K562 (cell line): ENCODE measurements around the gene IDS. TPM values are rescaled to one million over a fixed set of nuclear protein-coding genes. Genes with fewer than 3 reads are reported as not detected.

Experiments used
- CSDE1 ChIP-seq, 2 experiments: fragments of 450-650 bp; IDR thresholded peaks; 2 replicates each; pipeline ENCODE4 v1.6.1; 2016; ENCODE audit warnings: mild to moderate bottlenecking in 1 of 2
- E2F5 ChIP-seq: sonication (generic); formaldehyde crosslinking; IDR thresholded peaks from 2 replicates; pipeline ENCODE4 v1.8.0; 2022; ENCODE audit warnings: mild to moderate bottlenecking, missing genetic modification reagents
- ETV5 ChIP-seq: sonication (generic); formaldehyde crosslinking; IDR thresholded peaks from 2 replicates; pipeline ENCODE4 v1.4.0; 2020; ENCODE audit warnings: low read depth, mild to moderate bottlenecking, missing genetic modification reagents
- FOXK2 ChIP-seq, 2 experiments: fragments of 450-650 bp; IDR thresholded peaks in 1 of 2; conservative IDR thresholded peaks in 1 of 2; 2 replicates each; pipeline ENCODE4 v1.6.1; 2016; ENCODE audit warnings: low read depth in 2 of 2, mild to moderate bottlenecking in 1 of 2
- HMG20A ChIP-seq: fragments of 450-650 bp; formaldehyde crosslinking; conservative IDR thresholded peaks from 2 replicates; pipeline ENCODE4 v1.4.0; 2020; ENCODE audit warnings: mild to moderate bottlenecking, mixed read lengths
- KDM4B ChIP-seq, 2 experiments: fragments of 450-650 bp in 1 of 2; sonication (generic) in 1 of 2; IDR thresholded peaks; 2 replicates each; pipeline ENCODE4 v1.6.1; 2016 to 2017; ENCODE audit warnings: borderline replicate concordance in 2 of 2, antibody characterized with exemption in 1 of 2, low read depth in 1 of 2, mild to moderate bottlenecking in 1 of 2
- KLF16 ChIP-seq: IDR thresholded peaks from 2 replicates; pipeline ENCODE4 v1.6.1; 2016; ENCODE audit warnings: antibody characterized with exemption
- MCM3 ChIP-seq: fragments of 450-650 bp; IDR thresholded peaks from 2 replicates; pipeline ENCODE4 v1.6.1; 2016
- MEIS2 ChIP-seq: fragments of 450-650 bp; IDR thresholded peaks from 2 replicates; pipeline ENCODE4 v1.6.1; 2014; ENCODE audit warnings: mild to moderate bottlenecking; ENCODE audit not compliant: partially characterized antibody
- MTA3 ChIP-seq: fragments of 450-650 bp; formaldehyde crosslinking; IDR thresholded peaks from 2 replicates; pipeline ENCODE4 v1.6.1; 2017; ENCODE audit warnings: mild to moderate bottlenecking, borderline replicate concordance
- MYNN ChIP-seq, 2 experiments: sonication (generic); formaldehyde crosslinking in 1 of 2; IDR thresholded peaks; 2 replicates each; pipeline versions ENCODE4 v1.5.0 to v1.6.1; 2016 to 2020; ENCODE audit warnings: antibody characterized with exemption in 1 of 2, missing genetic modification reagents in 1 of 2
- NR3C1 ChIP-seq: sonication (generic); formaldehyde crosslinking; IDR thresholded peaks from 2 replicates; pipeline ENCODE4 v1.8.1; 2022; ENCODE audit warnings: missing genetic modification reagents
- POLR2B ChIP-seq: fragments of 450-650 bp; IDR thresholded peaks from 2 replicates; pipeline ENCODE4 v1.6.1; 2018; ENCODE audit warnings: low read depth; ENCODE audit not compliant: partially characterized antibody
- RBFOX2 ChIP-seq: fragments of 200-400 bp; formaldehyde crosslinking; IDR thresholded peaks from 2 replicates; pipeline ENCODE4 v1.6.1; 2017; ENCODE audit warnings: low read depth, mild to moderate bottlenecking, low read length, moderate library complexity
- SMAD2 ChIP-seq: fragments of 150-350 bp; IDR thresholded peaks from 2 replicates; pipeline ENCODE4 v1.6.1; 2014; ENCODE audit warnings: low read depth, mild to moderate bottlenecking, low read length
- SMARCA5 ChIP-seq: fragments of 450-650 bp; IDR thresholded peaks from 2 replicates; pipeline ENCODE4 v1.6.1; 2016
- SRSF1 ChIP-seq: fragments of 200-400 bp; formaldehyde crosslinking; IDR thresholded peaks from 2 replicates; pipeline ENCODE4 v1.6.1; 2017; ENCODE audit warnings: mild to moderate bottlenecking, low read depth, low read length, moderate library complexity
- STAT6 ChIP-seq: sonication (generic); formaldehyde crosslinking; IDR thresholded peaks from 2 replicates; pipeline ENCODE4 v1.8.1; 2023; ENCODE audit warnings: mild to moderate bottlenecking, missing genetic modification reagents
- ZNF146 ChIP-seq: IDR thresholded peaks from one replicate; pipeline ENCODE4 v1.6.1; 2018; ENCODE audit warnings: missing compliant biosample characterization; ENCODE audit not compliant: unreplicated experiment
- ZNF436 ChIP-seq: fragments of 250-450, 450-650 bp; sonication (Bioruptor Pico); formaldehyde crosslinking; IDR thresholded peaks from 2 replicates; pipeline ENCODE4 v1.7.0; 2020; ENCODE audit warnings: mild to moderate bottlenecking
- polyA plus RNA-seq, 8 experiments: library from polyadenylated mRNA; depleted of rRNA in 4 of 8; stranded (reverse) in 5 of 8; unstranded in 3 of 8; fragments of >200 nt; fragmentation: Nextera tagmentation in 2 of 8; fragmentation: Illumina TruSeq in 1 of 8; extraction: Ambion mirVana in 2 of 8; extraction: Trizol in 1 of 8; gene quantifications; 2 replicates each; pipeline versions ENCODE4 v1.2.1 to v1.2.3, GENCODE V29; 2011 to 2014; ENCODE audit warnings: inconsistent platforms in 1 of 8, missing spikeins in 1 of 8
- total RNA-seq, 7 experiments: library from RNA; depleted of rRNA in 6 of 7; stranded (reverse); fragments of >200 nt in 6 of 7; fragmentation: Illumina TruSeq in 2 of 7; extraction: Trizol in 2 of 7; gene quantifications; 2 replicates each; pipeline versions ENCODE4 v1.2.1 to v1.2.3, GENCODE V29; 2011 to 2021; ENCODE audit warnings: low replicate concordance in 1 of 7
- TF ChIP-seq, protein P1 (sequence below): fragments of 450-650 bp; formaldehyde crosslinking; IDR thresholded peaks from 2 replicates; pipeline ENCODE4 v1.4.0; 2022; ENCODE audit warnings: missing genetic modification characterization
- TF ChIP-seq, protein P2 (sequence below), 2 experiments: fragments of 450-650 bp; conservative IDR thresholded peaks; 2 replicates each; pipeline ENCODE4 v1.6.1; 2017; ENCODE audit warnings: mild to moderate bottlenecking in 2 of 2, moderate library complexity in 2 of 2

Gene IDS
- total and polyA plus RNA-seq, 9 of the 15 experiments (the other 6 are each of a cell fraction or from before 2014, with no cell fraction given): 2.0 to 18.6 (median 8.6) TPM

DNA sequence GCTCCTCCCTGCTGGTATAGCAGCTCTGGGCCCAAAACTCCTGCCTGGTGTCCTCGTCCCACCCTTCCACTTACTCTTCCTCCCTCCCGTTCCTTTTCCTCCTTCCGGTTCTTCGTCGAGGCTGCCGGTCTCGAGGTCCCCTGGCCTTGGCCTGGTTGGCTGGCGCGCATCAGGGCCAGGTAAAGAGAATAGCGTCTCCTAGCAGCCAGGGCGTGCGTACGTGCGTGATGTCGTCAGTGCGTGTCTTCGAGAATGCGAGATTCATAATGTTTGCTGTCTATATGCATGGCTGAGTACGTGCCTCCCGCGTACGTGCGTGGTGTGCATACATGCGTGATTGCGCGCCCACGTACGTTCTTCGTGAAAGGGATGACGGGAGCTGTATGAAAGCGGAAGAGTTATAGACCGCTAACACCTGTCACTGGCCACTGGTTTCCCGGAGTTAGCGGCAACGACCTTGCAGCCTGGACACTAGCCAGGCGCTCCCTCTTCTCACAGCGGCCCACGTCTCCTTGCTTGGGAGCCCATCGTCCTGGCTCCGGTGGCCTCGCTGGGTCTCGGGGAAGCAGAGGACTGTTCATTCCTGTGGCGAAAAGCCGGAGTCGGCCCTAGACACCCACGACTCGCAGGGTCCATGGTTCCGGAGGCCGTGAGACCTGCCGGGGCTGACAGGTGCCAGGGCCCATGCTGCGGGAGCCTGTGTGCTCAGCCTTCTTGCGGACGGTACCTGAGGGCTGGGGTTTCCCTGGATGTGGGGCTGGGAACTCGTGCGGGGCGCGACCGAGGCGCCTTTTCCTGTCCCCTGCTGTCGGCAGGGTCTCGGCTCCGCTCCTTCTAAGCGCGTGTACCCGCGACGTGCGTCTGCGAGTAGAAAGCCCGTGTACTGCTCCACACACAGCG is 35.8 kb upstream of the IDS start, which contains the start of gene EOLA1 (continued):
- peak in 1 of 2 experiments; percentile 64; a peak in 2 of 4 replicates for TF ChIP-seq FOXK2 (conservative IDR thresholded peaks at IDR 0.05 in 1 of 2, IDR thresholded peaks at IDR 0.05 in 1 of 2; ENCODE audit: low read depth in 2 of 2)
- TF ChIP-seq SRSF1: no peak
- TF ChIP-seq, protein P1, sequence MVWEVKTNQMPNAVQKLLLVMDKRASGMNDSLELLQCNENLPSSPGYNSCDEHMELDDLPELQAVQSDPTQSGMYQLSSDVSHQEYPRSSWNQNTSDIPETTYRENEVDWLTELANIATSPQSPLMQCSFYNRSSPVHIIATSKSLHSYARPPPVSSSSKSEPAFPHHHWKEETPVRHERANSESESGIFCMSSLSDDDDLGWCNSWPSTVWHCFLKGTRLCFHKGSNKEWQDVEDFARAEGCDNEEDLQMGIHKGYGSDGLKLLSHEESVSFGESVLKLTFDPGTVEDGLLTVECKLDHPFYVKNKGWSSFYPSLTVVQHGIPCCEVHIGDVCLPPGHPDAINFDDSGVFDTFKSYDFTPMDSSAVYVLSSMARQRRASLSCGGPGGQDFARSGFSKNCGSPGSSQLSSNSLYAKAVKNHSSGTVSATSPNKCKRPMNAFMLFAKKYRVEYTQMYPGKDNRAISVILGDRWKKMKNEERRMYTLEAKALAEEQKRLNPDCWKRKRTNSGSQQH (CRISPR knock-in tag): no peak
- TF ChIP-seq POLR2B: peak; percentile 44
- TF ChIP-seq KLF16: no peak
- peak; percentile 77 for TF ChIP-seq RBFOX2
- TF ChIP-seq, protein P2, sequence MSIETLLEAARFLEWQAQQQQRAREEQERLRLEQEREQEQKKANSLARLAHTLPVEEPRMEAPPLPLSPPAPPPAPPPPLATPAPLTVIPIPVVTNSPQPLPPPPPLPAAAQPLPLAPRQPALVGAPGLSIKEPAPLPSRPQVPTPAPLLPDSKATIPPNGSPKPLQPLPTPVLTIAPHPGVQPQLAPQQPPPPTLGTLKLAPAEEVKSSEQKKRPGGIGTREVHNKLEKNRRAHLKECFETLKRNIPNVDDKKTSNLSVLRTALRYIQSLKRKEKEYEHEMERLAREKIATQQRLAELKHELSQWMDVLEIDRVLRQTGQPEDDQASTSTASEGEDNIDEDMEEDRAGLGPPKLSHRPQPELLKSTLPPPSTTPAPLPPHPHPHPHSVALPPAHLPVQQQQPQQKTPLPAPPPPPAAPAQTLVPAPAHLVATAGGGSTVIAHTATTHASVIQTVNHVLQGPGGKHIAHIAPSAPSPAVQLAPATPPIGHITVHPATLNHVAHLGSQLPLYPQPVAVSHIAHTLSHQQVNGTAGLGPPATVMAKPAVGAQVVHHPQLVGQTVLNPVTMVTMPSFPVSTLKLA (conservative IDR thresholded peaks at IDR 0.05): peak; percentile 59 to 81; a peak in 3 of 4 replicates
- TF ChIP-seq ZNF146 (CRISPR knock-in tag): no peak
- TF ChIP-seq NR3C1 (CRISPR knock-in tag): no peak
- TF ChIP-seq KDM4B (IDR thresholded peaks at IDR 0.05; ENCODE audit: borderline replicate concordance in 2 of 2, low read depth in 1 of 2): no peak
- TF ChIP-seq E2F5: no peak
- TF ChIP-seq STAT6: no peak; the same call in 1 of the 2 replicates
- no peak for TF ChIP-seq SMARCA5
- TF ChIP-seq MYNN (IDR thresholded peaks at IDR 0.05): no peak
- no peak for TF ChIP-seq MYNN (CRISPR knock-in tag; IDR thresholded peaks at IDR 0.05)
- 0 out of 4 replicates have a peak, but pooled peaks of 1 of the 2 experiments have one; percentile 52 for TF ChIP-seq CSDE1 (IDR thresholded peaks at IDR 0.05)
- TF ChIP-seq ETV5 (CRISPR knock-in tag): no peak
- TF ChIP-seq MCM3: no peak
- TF ChIP-seq SMAD2: no peak
- TF ChIP-seq HMG20A (CRISPR knock-in tag): no peak
- TF ChIP-seq MEIS2: peak; percentile 85
- TF ChIP-seq ZNF436: no peak
- no peak for TF ChIP-seq MTA3
